Spleen (tissue), 11 donors: ENCODE results near the gene KRTAP2-2. TPM values are rescaled to one million over a fixed set of nuclear protein-coding genes. Genes with fewer than 3 reads are reported as not detected.
"Not testable (repeated sequence)": the region's sequence is repeated elsewhere in the genome, so short reads cannot be mapped to it uniquely, and the experiment has no call there.

Experiments used
- DNase-seq: peaks from one replicate; pipeline ENCODE4 v3.0.0-alpha.2; 2020
- H3K27ac ChIP-seq, 8 donors: fragments of 200-600 bp; sonication (generic) in 7 of 8; 1 replicate in 4 of 8; 2 replicates in 4 of 8; pipeline versions ENCODE4 v1.5.0 to v1.8.0; 2016 to 2021; ENCODE audit warnings: inconsistent platforms in 4 of 8, mild to moderate bottlenecking in 4 of 8, moderate library complexity in 1 of 8
- H3K27me3 ChIP-seq, 7 donors: fragments of 200-600 bp; sonication (generic) in 6 of 7; replicated peaks in 1 of 7; 1 replicate in 4 of 7; 2 replicates in 3 of 7; pipeline versions ENCODE4 v1.5.0 to v1.8.0; 2016 to 2021; ENCODE audit warnings: inconsistent platforms in 3 of 7, mild to moderate bottlenecking in 1 of 7
- H3K36me3 ChIP-seq, 6 donors: fragments of 200-600 bp; sonication (generic) in 5 of 6; 1 replicate in 4 of 6; 2 replicates in 2 of 6; pipeline versions ENCODE4 v1.5.0 to v1.8.0; 2016 to 2021; ENCODE audit warnings: inconsistent platforms in 2 of 6
- H3K4me1 ChIP-seq, 6 donors: fragments of 200-600 bp; sonication (generic) in 5 of 6; 1 replicate in 3 of 6; 2 replicates in 3 of 6; pipeline versions ENCODE4 v1.5.0 to v1.8.0; 2016 to 2021; ENCODE audit warnings: inconsistent platforms in 3 of 6
- H3K4me3 ChIP-seq, 8 donors: fragments of 200-600 bp; sonication (generic) in 7 of 8; 1 replicate in 4 of 8; 2 replicates in 4 of 8; pipeline versions ENCODE4 v1.5.0 to v1.8.0; 2016 to 2021; ENCODE audit warnings: inconsistent platforms in 4 of 8, mild to moderate bottlenecking in 4 of 8, moderate library complexity in 2 of 8
- H3K9me3 ChIP-seq, 8 donors: fragments of 200-600 bp; sonication (generic) in 7 of 8; 1 replicate in 4 of 8; 2 replicates in 4 of 8; pipeline versions ENCODE4 v1.5.0 to v1.8.0; 2016 to 2021; ENCODE audit warnings: inconsistent platforms in 4 of 8
- POLR2A ChIP-seq, 3 donors: fragments of 450-650 bp; IDR thresholded peaks; one replicate each; pipeline ENCODE4 v1.5.1; 2017; ENCODE audit warnings: antibody characterized with exemption in 3 of 3, mild to moderate bottlenecking in 1 of 3
- POLR2AphosphoS5 ChIP-seq, 3 donors: sonication (generic); formaldehyde crosslinking; IDR thresholded peaks; one replicate each; pipeline ENCODE4 v1.5.1; 2017; ENCODE audit warnings: antibody characterized with exemption in 3 of 3
- WGBS, 5 donors: extraction: QIAGEN DNeasy Blood & Tissue Kit in 3 of 5; methylation state at CpG; one replicate each; pipeline versions ENCODE4 v1.1.5 to v1.1.7; 2013 to 2018; 5-methylcytosine and 5-hydroxymethylcytosine counted together
- intact Hi-C: fragments of 100-400 bp; cut with DNase I; formaldehyde crosslinking; loops from one replicate; pipeline ENCODE4 v1.15.0; 2023; ENCODE audit warnings: low total_unique reads
- polyA plus RNA-seq, 3 donors: library from polyadenylated mRNA; stranded (reverse); fragments of 200-250 nt; gene quantifications; one replicate each; pipeline ENCODE4 v1.2.1, GENCODE V29; 2013
- total RNA-seq, 7 donors: library from RNA; depleted of rRNA in 3 of 7; stranded (reverse); fragments of >200 nt in 3 of 7; fragmentation: NEBNext Ultra II Directional in 4 of 7; extraction: Animal tissue kit (Norgen Biotek cat#: 25700) in 4 of 7; gene quantifications; one replicate each; pipeline versions ENCODE4 v1.1.0 to v1.2.1, GENCODE V29; 2016 to 2021
- TF ChIP-seq, protein P1 (sequence below), 11 experiments: fragments of 200-600 bp in 7 of 11; fragments of 450-650 bp in 4 of 11; sonication (generic) in 4 of 11; IDR thresholded peaks in 8 of 11; conservative IDR thresholded peaks in 3 of 11; 1 replicate in 7 of 11; 2 replicates in 4 of 11; pipeline versions ENCODE4 v1.4.0 to v1.8.0; 2016 to 2021; ENCODE audit warnings: antibody characterized with exemption in 11 of 11, inconsistent platforms in 4 of 11, mild to moderate bottlenecking in 1 of 11
- donor health status: healthy with polysubstance abuse.
- donor health status: DM: no; HTN: no; CAD: no; lungs with moderate emphysema.
- donor health status: DM: no; HTN: no; CAD: no.
- donor health status: Bipolar disorder and iron deficiency.
- donor health status: healthy.
- donor health status: DM: no; HTN: no; CAD: no.
- donor health status: DM: yes; HTN: yes; CAD: no.

KRTAP2-2 gene
- total and polyA plus RNA-seq, 10 donors: not detected

DNA sequence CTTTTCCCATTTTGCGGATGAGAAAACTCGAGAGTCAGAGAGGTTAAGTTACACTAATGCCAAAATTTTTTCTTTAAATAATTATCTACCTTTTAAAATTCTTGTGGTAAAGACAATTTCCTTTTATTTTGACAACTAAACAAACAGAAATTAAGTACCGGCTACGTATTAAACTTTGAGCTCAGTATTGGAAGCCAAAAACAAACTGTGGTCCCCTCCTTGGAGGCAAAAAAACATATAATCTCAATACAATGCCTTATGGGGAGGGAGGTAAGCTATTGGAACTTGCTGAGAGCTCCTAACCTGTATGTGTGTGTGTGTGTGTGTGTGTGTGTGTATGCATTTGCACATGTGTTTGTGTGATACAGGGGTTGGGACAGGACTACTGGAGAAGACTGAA is 8.4 kb upstream of the KRTAP2-2 start:
- no peak for DNase-seq
- 81 to 91% (median 86%) methylated on average over 4 of the region's 4 CpGs for WGBS, 5 donors
- intact Hi-C loops: no loop called here
- no peak for TF ChIP-seq POLR2A (IDR thresholded peaks at IDR 0.05)
- no peak for TF ChIP-seq POLR2AphosphoS5 (IDR thresholded peaks at IDR 0.05)
- TF ChIP-seq, protein P1, sequence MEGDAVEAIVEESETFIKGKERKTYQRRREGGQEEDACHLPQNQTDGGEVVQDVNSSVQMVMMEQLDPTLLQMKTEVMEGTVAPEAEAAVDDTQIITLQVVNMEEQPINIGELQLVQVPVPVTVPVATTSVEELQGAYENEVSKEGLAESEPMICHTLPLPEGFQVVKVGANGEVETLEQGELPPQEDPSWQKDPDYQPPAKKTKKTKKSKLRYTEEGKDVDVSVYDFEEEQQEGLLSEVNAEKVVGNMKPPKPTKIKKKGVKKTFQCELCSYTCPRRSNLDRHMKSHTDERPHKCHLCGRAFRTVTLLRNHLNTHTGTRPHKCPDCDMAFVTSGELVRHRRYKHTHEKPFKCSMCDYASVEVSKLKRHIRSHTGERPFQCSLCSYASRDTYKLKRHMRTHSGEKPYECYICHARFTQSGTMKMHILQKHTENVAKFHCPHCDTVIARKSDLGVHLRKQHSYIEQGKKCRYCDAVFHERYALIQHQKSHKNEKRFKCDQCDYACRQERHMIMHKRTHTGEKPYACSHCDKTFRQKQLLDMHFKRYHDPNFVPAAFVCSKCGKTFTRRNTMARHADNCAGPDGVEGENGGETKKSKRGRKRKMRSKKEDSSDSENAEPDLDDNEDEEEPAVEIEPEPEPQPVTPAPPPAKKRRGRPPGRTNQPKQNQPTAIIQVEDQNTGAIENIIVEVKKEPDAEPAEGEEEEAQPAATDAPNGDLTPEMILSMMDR (IDR thresholded peaks at IDR 0.05 in 8 of 11, conservative IDR thresholded peaks at IDR 0.05 in 3 of 11): no peak
- Histone ChIP-seq H3K27me3 (peaks cover 0 to 30% (median 7%) of the 10 kb centered on the region in 7 donors), H3K4me1 (no peaks in the 10 kb centered on the region), H3K9me3 (no peaks in the 10 kb centered on the region), H3K36me3 (no peaks in the 10 kb centered on the region), H3K27ac (no peak overlapping the region), H3K4me3 (no peak overlapping the region)

DNA sequence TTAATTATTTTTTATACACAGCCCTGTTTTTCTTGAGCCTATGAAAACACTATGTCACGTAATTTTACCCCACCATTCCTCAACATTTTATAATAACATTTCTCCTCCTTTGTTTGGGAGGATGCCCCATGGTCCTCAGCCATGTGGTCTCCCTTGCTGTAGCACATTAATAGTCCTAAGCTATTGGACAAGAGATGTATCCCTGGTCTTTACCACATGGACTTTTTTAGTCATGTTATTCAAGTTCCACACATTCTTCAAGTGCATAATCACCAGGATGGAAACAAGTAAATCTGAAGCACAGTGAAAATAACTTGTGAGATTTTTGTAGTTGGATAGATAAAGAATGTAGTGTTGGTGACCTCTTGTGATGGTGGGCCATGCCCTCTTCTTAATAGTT is 6.9 kb upstream of the KRTAP2-2 start:
- Histone ChIP-seq H3K27ac (no peak overlapping the region), H3K4me3 (no peak overlapping the region), H3K9me3 (peaks cover 0 to 10% (median 3%) of the 10 kb centered on the region in 8 donors), H3K36me3 (no peaks in the 10 kb centered on the region), H3K27me3 (peaks cover 0 to 45% (median 7%) of the 10 kb centered on the region in 7 donors), H3K4me1 (no peaks in the 10 kb centered on the region)
- 68 to 85% (median 80%) methylated on average over 1 of the region's 1 CpG for WGBS, 5 donors
- DNase-seq: no peak
- TF ChIP-seq POLR2AphosphoS5 (IDR thresholded peaks at IDR 0.05): no peak
- intact Hi-C loops: no loop called here

DNA sequence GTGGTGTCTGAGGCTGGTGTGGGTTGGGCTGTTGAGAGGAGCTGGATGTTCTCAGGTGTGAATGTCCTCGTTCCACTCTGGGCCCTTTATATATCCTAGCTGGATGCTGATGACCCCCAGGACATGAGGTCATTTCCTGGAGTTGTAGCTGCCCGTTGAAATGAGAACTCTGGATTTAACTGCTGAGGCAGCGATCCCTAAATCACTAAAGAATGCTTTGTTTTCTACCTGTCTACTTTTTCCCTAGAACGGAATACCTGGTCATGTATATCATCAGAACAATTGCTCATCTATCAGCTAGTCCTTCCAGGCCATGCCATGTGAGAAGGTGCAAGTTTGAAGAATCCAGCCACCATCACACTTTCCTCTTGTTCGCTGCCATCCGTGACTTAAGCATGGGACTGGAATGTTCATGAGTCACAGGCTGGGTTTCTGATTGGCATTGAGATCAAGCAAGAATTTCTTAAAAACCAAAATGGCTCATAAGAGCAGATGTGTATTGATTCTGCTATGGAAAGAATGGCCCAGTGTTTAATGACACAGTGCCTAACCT is 5.1 kb upstream of the KRTAP2-2 start, which contains the start of gene KRTAP2-3:
Gene KRTAP2-3, minus strand, starts transcription at position 63 of the 553 bp plus-strand sequence. CDS start 64 bp downstream, outside the sequence.
- WGBS, 5 donors: 66 to 74% (median 69%) methylated on average over 5 to 6 of the region's 6 CpGs
- no peak for DNase-seq
- TF ChIP-seq POLR2AphosphoS5 (IDR thresholded peaks at IDR 0.05): no peak
- Histone ChIP-seq H3K27me3 (peaks cover 0 to 47% (median 7%) of the 10 kb centered on the region in 7 donors), H3K9me3 (peaks cover 0 to 10% (median 3%) of the 10 kb centered on the region in 8 donors), H3K4me1 (no peaks in the 10 kb centered on the region), H3K4me3 (no peak within 1 kb of the TSS), H3K27ac (no peak within 1 kb of the TSS), H3K36me3 (no peaks in the 10 kb centered on the region)
- intact Hi-C loops: no loop called here

DNA sequence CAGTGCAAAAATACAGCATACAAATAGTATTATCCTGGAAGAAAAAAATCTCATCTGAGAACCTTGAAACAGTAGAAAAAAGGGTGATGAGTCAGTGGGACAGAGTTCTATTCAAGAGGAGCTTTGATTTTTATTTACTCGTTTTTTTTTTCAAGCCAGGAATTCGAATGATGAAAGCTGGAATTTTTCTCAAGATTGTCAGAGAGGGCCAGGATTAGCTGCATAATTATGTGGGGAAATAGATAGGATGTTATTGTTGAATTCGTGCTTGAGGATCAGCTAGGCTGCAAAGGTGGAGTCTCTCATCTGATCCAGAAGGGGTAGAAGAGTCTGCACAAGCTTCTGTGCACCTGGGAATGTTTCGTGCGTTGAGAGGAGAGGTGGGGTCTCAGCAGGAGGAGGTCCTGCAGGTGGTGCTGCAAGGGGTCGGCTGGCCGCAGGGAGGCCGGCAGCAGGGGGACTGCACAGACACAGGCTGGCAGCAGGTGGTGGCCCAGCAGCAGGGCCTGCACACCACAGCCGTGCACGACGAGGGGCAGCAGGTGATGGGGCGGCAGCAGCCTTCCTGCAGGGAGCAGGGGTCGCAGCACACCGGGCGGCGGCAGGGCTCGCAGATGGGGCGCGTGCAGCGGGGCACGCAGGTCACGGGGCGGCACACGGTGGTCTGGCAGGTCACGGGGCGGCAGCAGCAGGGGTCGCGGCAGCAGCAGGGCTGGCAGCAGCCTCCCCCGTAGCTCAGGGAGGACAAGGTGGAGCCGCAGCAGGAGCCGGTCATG is 4.4 kb upstream of the KRTAP2-2 start:
- H3K27ac ChIP-seq, H3K36me3 ChIP-seq, H3K4me3 ChIP-seq, H3K9me3 ChIP-seq, intact Hi-C loops, H3K4me1 ChIP-seq, DNase-seq: not testable (repeated sequence)
- WGBS, 5 donors: 34 to 54% (median 42%) methylated on average over 8 to 13 of the region's 31 CpGs
- H3K27me3 ChIP-seq: peaks cover 0 to 48% (median 7%) of the 10 kb centered on the region in 7 donors

DNA sequence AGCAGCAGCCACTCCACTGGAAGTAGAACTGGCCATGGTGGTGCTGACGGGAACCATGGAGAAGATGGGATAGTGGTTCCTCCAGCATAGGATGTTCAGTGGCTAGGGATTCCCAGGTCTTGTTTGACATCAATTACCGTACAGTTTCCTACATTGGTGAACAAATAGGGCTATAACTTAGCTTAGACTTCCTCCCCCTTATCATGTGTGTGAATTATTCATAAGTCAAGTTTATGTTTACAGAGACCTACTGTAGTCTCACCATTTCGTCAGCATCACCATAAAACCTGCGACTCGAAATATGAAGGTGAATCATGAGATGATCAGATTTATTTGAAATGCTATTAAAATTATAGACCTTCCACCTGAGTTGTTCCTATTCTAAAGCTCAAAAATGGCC is 3.7 kb upstream of the KRTAP2-2 start:
- H3K36me3 ChIP-seq: no peaks in the 10 kb centered on the region
- no peak overlapping the region for H3K27ac ChIP-seq
- H3K4me3 ChIP-seq: no peak overlapping the region
- intact Hi-C loops: no loop called here
- H3K4me1 ChIP-seq: no peaks in the 10 kb centered on the region
- peaks cover 0 to 10% (median 3%) of the 10 kb centered on the region in 8 donors for H3K9me3 ChIP-seq
- TF ChIP-seq, protein P1 (IDR thresholded peaks at IDR 0.05 in 8 of 11, conservative IDR thresholded peaks at IDR 0.05 in 3 of 11): no peak
- TF ChIP-seq POLR2AphosphoS5 (IDR thresholded peaks at IDR 0.05) (no peak), POLR2A (IDR thresholded peaks at IDR 0.05) (no peak)
- WGBS, 5 donors: 90 to 94% (median 92%) methylated on average over 5 of the region's 5 CpGs
- no peak for DNase-seq
- H3K27me3 ChIP-seq: peaks cover 0 to 56% (median 7%) of the 10 kb centered on the region in 7 donors
